ENCODE data around the gene PNPLA1.

Gene PNPLA1

DNA sequence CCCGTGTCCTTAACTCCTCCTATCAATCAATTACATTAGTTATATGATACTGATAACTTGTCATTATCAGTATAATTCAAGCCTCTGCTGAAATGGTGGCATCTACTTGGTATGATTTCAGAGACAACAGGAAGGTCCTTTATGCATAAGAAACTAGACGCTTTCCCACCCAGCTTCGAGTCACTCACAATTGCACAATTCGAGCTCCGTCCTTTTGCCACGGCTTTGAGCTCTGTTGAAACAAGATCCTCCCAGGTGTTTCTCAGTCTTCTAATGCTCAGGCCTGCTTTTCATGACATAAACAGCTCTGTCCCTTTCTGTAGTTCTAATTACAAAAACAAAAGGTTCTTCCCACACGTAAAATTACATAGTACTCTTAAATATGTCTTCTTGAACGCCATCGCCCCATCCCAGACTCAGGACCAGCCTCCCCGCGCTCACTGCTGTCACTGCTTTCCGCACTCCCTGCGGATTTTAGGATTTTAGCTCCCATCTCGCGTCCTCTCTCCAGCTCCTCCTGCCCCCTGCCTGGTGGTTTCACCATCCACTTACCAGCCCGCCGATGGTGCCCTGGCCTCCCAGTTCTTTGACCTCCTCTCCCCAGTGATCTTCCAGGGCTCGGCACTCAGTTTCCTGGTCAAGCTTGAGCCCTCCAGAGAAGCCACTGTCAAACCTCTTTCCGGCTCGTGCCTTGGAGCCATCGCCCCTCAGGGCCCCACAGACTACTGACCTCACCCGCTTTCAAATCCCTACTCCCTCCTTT is 23.2 kb upstream of the PNPLA1 start:
- H3K4me3 ChIP-seq (ENCODE audit: low read depth, low read length): no peak overlapping the region
- TF ChIP-seq, protein P1, sequence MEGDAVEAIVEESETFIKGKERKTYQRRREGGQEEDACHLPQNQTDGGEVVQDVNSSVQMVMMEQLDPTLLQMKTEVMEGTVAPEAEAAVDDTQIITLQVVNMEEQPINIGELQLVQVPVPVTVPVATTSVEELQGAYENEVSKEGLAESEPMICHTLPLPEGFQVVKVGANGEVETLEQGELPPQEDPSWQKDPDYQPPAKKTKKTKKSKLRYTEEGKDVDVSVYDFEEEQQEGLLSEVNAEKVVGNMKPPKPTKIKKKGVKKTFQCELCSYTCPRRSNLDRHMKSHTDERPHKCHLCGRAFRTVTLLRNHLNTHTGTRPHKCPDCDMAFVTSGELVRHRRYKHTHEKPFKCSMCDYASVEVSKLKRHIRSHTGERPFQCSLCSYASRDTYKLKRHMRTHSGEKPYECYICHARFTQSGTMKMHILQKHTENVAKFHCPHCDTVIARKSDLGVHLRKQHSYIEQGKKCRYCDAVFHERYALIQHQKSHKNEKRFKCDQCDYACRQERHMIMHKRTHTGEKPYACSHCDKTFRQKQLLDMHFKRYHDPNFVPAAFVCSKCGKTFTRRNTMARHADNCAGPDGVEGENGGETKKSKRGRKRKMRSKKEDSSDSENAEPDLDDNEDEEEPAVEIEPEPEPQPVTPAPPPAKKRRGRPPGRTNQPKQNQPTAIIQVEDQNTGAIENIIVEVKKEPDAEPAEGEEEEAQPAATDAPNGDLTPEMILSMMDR (IDR thresholded peaks at IDR 0.05; ENCODE audit: low read depth, low read length): no peak

- TF ChIP-seq, protein P1 (IDR thresholded peaks at IDR 0.05; ENCODE audit: low read depth, low read length): no peak
- no peak overlapping the region for H3K4me3 ChIP-seq (ENCODE audit: low read depth, low read length)
Observed at GRCh38 chr6:36247693-36248092, 22.2 kb upstream of the PNPLA1 start.

- TF ChIP-seq, protein P1 (IDR thresholded peaks at IDR 0.05; ENCODE audit: low read depth, low read length): no peak
Observed at GRCh38 chr6:36248980-36249379, 20.9 kb upstream of the PNPLA1 start.

DNA sequence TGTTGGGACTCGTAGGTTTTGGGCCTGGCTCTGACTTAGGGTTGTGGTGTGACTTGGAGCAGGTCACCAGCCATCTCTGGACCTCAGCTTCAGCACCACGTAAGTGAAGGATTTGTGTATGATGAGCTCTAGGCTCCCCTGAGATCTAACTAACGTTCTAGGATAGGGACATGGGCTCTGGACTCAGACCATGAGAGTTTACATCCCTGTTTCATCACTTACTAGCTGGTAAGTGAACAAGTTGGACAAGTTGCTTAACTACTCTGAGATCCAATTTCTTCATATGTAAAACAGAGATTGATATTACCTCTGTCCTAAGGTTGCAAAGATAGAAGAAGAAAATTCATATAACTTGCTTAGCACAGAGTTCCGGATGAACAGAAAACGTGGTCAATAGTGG is 20.3 kb upstream of the PNPLA1 start:
- TF ChIP-seq, protein P1 (IDR thresholded peaks at IDR 0.05; ENCODE audit: low read depth, low read length): no peak
- no peak overlapping the region for H3K4me3 ChIP-seq (ENCODE audit: low read depth, low read length)

More at GRCh38 chr6:36248980-36249379, 20.9 kb upstream of the PNPLA1 start:
- H3K4me3 ChIP-seq (ENCODE audit: low read depth, low read length): no peak overlapping the region

DNA sequence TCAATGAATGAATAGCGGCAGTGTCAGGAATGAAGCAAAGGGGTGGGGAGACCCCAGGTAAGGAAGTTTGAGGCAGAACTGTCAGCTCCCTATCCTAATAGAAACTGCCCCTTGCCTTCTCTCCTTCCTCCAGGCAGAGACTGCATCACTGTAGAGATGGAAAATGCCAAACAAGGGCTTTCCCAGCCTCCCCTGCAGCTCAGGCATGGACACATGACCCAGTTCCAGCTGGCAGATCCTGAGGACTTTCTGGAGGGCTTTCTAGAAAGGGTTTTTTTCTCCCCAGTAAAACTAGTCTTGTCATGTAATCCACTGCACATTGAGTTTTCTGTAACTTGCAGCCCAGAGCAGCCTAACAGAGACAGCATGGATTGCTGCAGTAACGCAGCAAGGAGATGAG is 17.9 kb upstream of the PNPLA1 start:
- H3K4me3 ChIP-seq (ENCODE audit: low read depth, low read length): no peak overlapping the region
- TF ChIP-seq, protein P1 (IDR thresholded peaks at IDR 0.05; ENCODE audit: low read depth, low read length): no peak

DNA sequence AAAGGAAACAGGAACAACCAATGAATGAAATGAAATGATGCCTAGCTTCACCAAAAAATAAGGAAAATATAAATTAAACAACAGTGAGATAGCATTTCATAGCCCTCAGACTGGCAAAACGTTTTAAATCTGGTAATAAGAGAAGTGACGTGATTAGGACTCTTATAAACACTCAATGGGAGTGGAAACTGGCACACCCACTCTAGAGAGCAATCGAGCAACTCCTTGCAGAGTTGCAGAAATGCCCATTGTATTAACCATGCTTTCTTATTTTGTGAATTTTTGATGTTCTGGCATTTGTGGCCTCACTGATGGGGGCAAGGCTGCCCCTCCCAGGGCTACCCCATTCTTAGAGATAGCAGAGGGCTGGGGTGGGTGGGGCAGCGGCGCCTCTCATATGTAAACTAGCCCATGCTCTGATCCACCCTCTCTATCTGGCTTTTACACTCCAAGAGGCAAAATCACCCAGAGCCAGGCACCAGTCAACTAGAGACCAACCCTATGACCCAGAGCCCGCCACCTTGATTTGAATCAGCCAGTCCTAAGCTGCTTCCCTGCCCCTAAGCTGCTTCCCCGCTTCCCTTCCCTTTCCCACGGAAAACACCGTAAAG is 6.4 kb upstream of the PNPLA1 start:
- TF ChIP-seq, protein P1 (IDR thresholded peaks at IDR 0.05; ENCODE audit: low read depth, low read length): no peak

GRCh38 chr6:36265744-36266143 is 4.1 kb upstream of the PNPLA1 start:
- no peak overlapping the region for H3K4me3 ChIP-seq (ENCODE audit: low read depth, low read length)
- TF ChIP-seq, protein P1 (IDR thresholded peaks at IDR 0.05; ENCODE audit: low read depth, low read length): no peak

More for the DNA sequence above, 6.4 kb upstream of the PNPLA1 start:
- H3K4me3 ChIP-seq (ENCODE audit: low read depth, low read length): no peak overlapping the region

Data from WI38 (cell line).